Prostate gland (tissue), 2 donors: ENCODE results near the gene SH2D4B. TPM values are rescaled to one million over a fixed set of nuclear protein-coding genes. Genes with fewer than 3 reads are reported as not detected.

Experiments used
- DNase-seq: peaks from one replicate; pipeline ENCODE4 v3.0.0-alpha.2; 2019; ENCODE audit warnings: low spot score
- H3K27ac ChIP-seq, 2 donors: fragments of 200-600 bp; sonication (generic); 2 replicates each; pipeline ENCODE4 v1.5.1; 2017 to 2019
- H3K27me3 ChIP-seq: fragments of 200-600 bp; sonication (generic); replicated peaks from 2 replicates; pipeline ENCODE4 v1.5.1; 2019; ENCODE audit not compliant: insufficient read depth
- H3K36me3 ChIP-seq, 2 donors: fragments of 200-600 bp; sonication (generic); 1 replicate in 1 of 2; 2 replicates in 1 of 2; pipeline versions ENCODE4 v1.5.1 to v1.8.1; 2017 to 2019
- H3K4me1 ChIP-seq: fragments of 200-600 bp; sonication (generic); replicated peaks from 2 replicates; pipeline ENCODE4 v1.5.1; 2019
- H3K4me3 ChIP-seq, 2 donors: fragments of 200-600 bp; sonication (generic); 2 replicates each; pipeline ENCODE4 v1.5.1; 2017 to 2019
- H3K9me3 ChIP-seq: fragments of 200-600 bp; sonication (generic); 2 replicates; pipeline ENCODE4 v1.5.1; 2017
- CTCF ChIP-seq, 4 experiments: fragments of 200-600 bp in 2 of 4; fragments of 450-650 bp in 2 of 4; sonication (generic) in 2 of 4; IDR thresholded peaks; 1 replicate in 3 of 4; 2 replicates in 1 of 4; pipeline ENCODE4 v1.5.1; 2016 to 2019; ENCODE audit warnings: antibody characterized with exemption in 4 of 4, mild to moderate bottlenecking in 2 of 4, moderate library complexity in 2 of 4
- POLR2A ChIP-seq: fragments of 450-650 bp; IDR thresholded peaks from one replicate; pipeline ENCODE4 v1.6.1; 2016; ENCODE audit warnings: antibody characterized with exemption, mild to moderate bottlenecking
- POLR2AphosphoS5 ChIP-seq: sonication (generic); formaldehyde crosslinking; IDR thresholded peaks from one replicate; pipeline ENCODE4 v1.6.1; 2017; ENCODE audit warnings: antibody characterized with exemption
- WGBS: methylation state at CpG from one replicate; pipeline ENCODE4 v1.1.5; 2018; 5-methylcytosine and 5-hydroxymethylcytosine counted together
- intact Hi-C: fragments of 100-400 bp; cut with DNase I; formaldehyde crosslinking; loops from one replicate; pipeline ENCODE4 v1.14.2; 2022
- total RNA-seq, 2 donors: library from RNA; depleted of rRNA; stranded (reverse); fragments of >200 nt; gene quantifications; one replicate each; pipeline ENCODE4 v1.1.0, GENCODE V29; 2016

The SH2D4B gene
- total RNA-seq, 2 donors from 2014 or later, result 0.40 TPM; not detected in 1

DNA sequence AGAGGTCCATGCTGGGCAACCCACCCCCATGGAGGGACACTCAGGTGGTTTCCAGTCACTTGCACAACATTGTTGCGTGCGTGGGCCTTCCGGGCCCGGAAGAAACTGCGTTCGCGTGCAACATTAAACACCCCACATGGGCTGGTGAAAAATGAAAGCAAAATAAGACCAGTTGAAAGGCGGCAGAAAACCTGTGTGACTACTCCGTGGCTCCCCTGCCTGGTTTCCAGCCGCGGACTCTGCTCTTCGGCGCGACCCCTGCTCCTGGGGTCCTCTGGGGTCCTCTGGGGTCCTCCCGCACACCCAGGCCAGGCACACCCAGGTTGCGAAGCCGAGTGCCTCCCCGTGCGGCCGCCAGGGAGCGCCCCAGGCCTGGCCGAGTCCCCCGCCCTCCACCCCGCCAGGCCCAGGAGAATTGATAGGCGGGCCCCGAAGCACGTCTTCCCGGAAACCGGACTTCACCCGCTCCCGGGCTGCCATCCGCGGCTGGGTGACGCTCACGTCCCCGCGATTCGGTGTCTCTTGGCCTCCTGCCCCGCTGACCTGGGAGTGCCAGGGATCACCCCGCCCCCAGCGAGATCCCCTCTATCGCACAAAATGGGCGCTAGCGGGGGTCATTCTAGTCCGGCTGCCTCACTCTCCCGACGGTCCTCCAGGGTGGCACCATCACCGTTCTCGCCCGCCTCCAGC is 1.9 kb upstream of the SH2D4B start:
- TF ChIP-seq POLR2A (no peak), CTCF (IDR thresholded peaks at IDR 0.05) (peak; percentile 8 to 62 (median 42)), POLR2AphosphoS5 (peak; percentile 17)
- H3K4me1 ChIP-seq, result no peaks in the 10 kb centered on the region
- DNase-seq, result no peak

DNA sequence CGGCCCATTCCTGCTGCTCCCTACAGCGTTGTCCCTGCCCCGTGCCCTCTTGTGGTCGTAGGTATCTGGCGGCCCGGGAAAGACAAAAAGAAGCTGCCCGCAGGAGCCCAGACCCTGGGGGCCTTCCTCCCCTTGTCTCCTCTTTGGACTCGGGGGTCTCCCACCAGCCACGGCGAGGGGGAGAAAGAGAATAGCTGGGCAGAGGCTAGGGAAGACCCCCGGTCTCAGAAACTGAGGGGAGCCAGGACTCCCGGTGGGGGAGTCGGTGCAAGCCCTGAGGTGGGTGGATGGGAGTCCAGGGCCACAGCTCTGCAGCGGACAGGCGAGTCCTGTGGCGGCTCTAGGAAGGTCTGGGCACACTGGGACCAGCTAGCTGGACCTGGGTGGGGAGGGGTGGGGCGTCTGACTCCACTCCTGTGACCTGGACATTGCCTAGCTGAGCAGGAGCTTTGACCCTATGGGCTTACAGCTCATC is 1.3 kb upstream of the SH2D4B start:
- no peak for DNase-seq
- Histone ChIP-seq H3K4me1 (no peaks in the 10 kb centered on the region), H3K27ac (peak overlapping the region in 1 of 2 donors; percentile 33), H3K9me3 (no peaks in the 10 kb centered on the region), H3K36me3 (no peaks in the 10 kb centered on the region), H3K27me3 (no peaks in the 10 kb centered on the region), H3K4me3 (peak overlapping the region; percentile 31 to 32)
- WGBS, result 84% methylated on average over 17 of the region's 17 CpGs
- TF ChIP-seq POLR2AphosphoS5, result no peak
- no peak for TF ChIP-seq POLR2A
- TF ChIP-seq CTCF (IDR thresholded peaks at IDR 0.05), result no peak
- intact Hi-C loops, result no loop called here

More for the DNA sequence above, 1.9 kb upstream of the SH2D4B start:
- Histone ChIP-seq H3K4me3 (peak overlapping the region; percentile 31 to 32), H3K27me3 (no peaks in the 10 kb centered on the region), H3K27ac (peak overlapping the region in 1 of 2 donors; percentile 33), H3K36me3 (no peaks in the 10 kb centered on the region), H3K9me3 (no peaks in the 10 kb centered on the region)
- 46% methylated on average over 49 of the region's 50 CpGs for WGBS
- intact Hi-C loops, result no loop called here

GRCh38 chr10:80537086-80537735 is 491 bp upstream of the SH2D4B start:
- Histone ChIP-seq H3K27me3 (no peaks in the 10 kb centered on the region), H3K9me3 (no peaks in the 10 kb centered on the region), H3K36me3 (no peaks in the 10 kb centered on the region), H3K27ac (no peak overlapping the region), H3K4me3 (no peak overlapping the region), H3K4me1 (no peaks in the 10 kb centered on the region)
- intact Hi-C loops, result no loop called here
- no peak for DNase-seq
- TF ChIP-seq CTCF (IDR thresholded peaks at IDR 0.05), result no peak
- no peak for TF ChIP-seq POLR2A
- no peak for TF ChIP-seq POLR2AphosphoS5
- WGBS, result 76% methylated on average over 8 of the region's 8 CpGs

- intact Hi-C loops, result no loop called here
These were observed 931 bp downstream of the SH2D4B start for GRCh38 chr10:80538481-80539185.

More at GRCh38 chr10:80538481-80539185, 931 bp downstream of the SH2D4B start:
- WGBS, result 91% methylated on average over 16 of the region's 16 CpGs
- H3K36me3 ChIP-seq, result no peaks in the 10 kb centered on the region
- TF ChIP-seq CTCF (IDR thresholded peaks at IDR 0.05) (no peak), POLR2A (no peak), POLR2AphosphoS5 (no peak)
- no peak for DNase-seq
- H3K4me3 ChIP-seq, result no peak overlapping the region
- no peaks in the 10 kb centered on the region for H3K9me3 ChIP-seq
- H3K27me3 ChIP-seq, result no peaks in the 10 kb centered on the region
- no peak overlapping the region for H3K27ac ChIP-seq
- H3K4me1 ChIP-seq, result no peaks in the 10 kb centered on the region
